Measurements from ENCODE around the gene R3HCC1L.

Gene R3HCC1L

GRCh38 chr10:98134431-98135221, at the start of gene R3HCC1L:
TSS of gene R3HCC1L (plus strand) at chr10:98134657. CDS start at chr10:98208115, 73,458 bp downstream.
- DNase-seq: peak; percentile 54

- no peak for DNase-seq
These were observed 49.2 kb upstream of the R3HCC1L start for GRCh38 chr10:98085238-98085637.

GRCh38 chr10:98086837-98087708, 47.4 kb upstream of the R3HCC1L start:
- DNase-seq: no peak

- DNase-seq: no peak
These were observed 46.1 kb upstream of the R3HCC1L start for GRCh38 chr10:98088186-98088971.

- DNase-seq: no peak
These were observed 43.6 kb upstream of the R3HCC1L start for GRCh38 chr10:98090822-98091221.

GRCh38 chr10:98096316-98096715, 38.1 kb upstream of the R3HCC1L start:
- DNase-seq: no peak

- peak; percentile 22 for DNase-seq
These were observed 37.7 kb upstream of the R3HCC1L start for GRCh38 chr10:98096731-98097130.

- no peak for DNase-seq
These were observed 37.3 kb upstream of the R3HCC1L start for GRCh38 chr10:98097175-98097574.

- DNase-seq: peak; percentile 54
These were observed 36.8 kb upstream of the R3HCC1L start for GRCh38 chr10:98097616-98098015.

GRCh38 chr10:98098247-98098646, 36.2 kb upstream of the R3HCC1L start:
- DNase-seq: no peak

- DNase-seq: no peak
These were observed 34.0 kb upstream of the R3HCC1L start for GRCh38 chr10:98100476-98100875.

GRCh38 chr10:98101366-98101765, 33.1 kb upstream of the R3HCC1L start:
- no peak for DNase-seq

GRCh38 chr10:98104125-98104524, 30.3 kb upstream of the R3HCC1L start:
- no peak for DNase-seq

- DNase-seq: no peak
These were observed 27.9 kb upstream of the R3HCC1L start for GRCh38 chr10:98106531-98106930.

- DNase-seq: no peak
These were observed 26.6 kb upstream of the R3HCC1L start for GRCh38 chr10:98107644-98108430.

- no peak for DNase-seq
These were observed 24.1 kb upstream of the R3HCC1L start for GRCh38 chr10:98110356-98110755.

GRCh38 chr10:98115031-98115787, 19.2 kb upstream of the R3HCC1L start:
- DNase-seq: no peak

- DNase-seq: no peak
These were observed 14.6 kb upstream of the R3HCC1L start for GRCh38 chr10:98119891-98120290.

GRCh38 chr10:98125940-98126631, 8.4 kb upstream of the R3HCC1L start:
- DNase-seq: no peak

- DNase-seq: no peak
These were observed 5.7 kb upstream of the R3HCC1L start for GRCh38 chr10:98128802-98129201.

GRCh38 chr10:98131619-98132018, 2.8 kb upstream of the R3HCC1L start:
- no peak for DNase-seq
